Inflammatory macrophage (primary cell): ENCODE measurements around the gene FBXO7.
"Not testable (repeated sequence)": the region's sequence is repeated elsewhere in the genome, so short reads cannot be mapped to it uniquely, and the experiment has no call there.

Experiments used
- DNase-seq, 2 donors: peaks; one replicate each; pipeline ENCODE4 v3.0.0-alpha.2; 2020 to 2022
- total RNA-seq, 18 experiments: gene quantifications; one replicate each; lab custom pipeline; 2026; ENCODE audit warnings: mixed read lengths in 6 of 18, inconsistent platforms in 2 of 18; lab: John Stamatoyannopoulos, UW

FBXO7 gene
- 98.7 to 168 (median 126) reads per million in 18 experiments for total RNA-seq

DNA sequence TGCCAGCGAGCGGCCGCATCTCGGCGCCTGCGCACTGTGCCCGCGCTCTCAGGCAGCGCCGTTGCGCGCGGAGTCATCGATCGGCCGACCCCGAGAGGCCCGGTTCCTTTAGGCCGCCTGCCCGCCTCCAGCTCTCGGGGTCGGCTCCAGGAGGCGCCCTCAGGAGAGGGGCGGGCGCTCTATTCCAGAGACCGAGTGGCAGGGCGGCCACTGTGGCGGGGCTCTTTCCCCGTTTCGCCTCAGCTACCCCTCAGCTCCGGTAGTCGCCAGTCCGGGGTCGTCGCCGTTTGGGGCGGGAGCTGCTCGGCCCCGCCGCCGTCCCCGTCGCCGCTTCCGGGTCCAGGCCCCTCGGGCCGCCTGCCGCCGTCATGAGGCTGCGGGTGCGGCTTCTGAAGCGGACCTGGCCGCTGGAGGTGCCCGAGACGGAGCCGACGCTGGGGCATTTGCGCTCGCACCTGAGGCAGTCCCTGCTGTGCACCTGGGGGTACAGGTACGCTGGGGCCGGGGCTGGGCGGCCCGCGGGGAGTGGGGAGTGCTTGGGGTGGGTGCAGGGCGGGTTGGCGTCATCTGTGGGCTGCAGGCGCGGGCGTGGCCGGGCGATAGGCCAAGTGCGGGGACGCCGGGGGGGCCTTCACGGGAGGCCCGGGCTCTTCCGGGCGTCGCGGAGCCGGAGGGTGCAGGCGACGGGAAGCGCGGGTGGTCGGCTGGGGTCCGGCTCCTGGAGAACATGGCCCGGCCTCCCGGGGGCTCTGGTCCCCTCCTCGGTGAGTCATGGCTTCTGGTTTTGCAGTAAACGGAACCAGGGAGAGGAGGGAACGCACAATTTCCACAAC, at the start of gene FBXO7:
Gene FBXO7 (plus strand): TSS at position 177 of the 833 bp plus-strand sequence. CDS start 192 bp downstream, at position 369.
- peak; percentile 88 to 94 for DNase-seq

DNA sequence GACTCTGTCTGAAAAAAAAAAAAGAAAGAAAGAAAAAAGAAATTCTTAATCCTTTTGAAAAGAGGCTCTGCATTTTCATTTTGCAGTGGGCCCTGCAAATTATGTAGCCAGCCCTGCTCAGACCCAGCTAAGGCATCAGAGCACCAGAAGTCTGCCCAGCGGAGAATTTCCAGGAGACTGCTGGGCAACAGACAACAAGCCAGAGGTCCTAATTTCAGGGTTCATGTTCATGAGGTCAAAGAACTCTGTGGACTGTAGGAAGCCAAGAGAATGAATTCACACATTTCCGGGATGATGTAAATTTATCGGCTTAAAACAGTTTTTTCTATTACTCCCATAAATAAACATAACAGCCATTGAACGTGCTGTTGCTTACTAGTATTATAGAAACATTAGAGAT, 47.7 kb upstream of the FBXO7 start:
- no peak for DNase-seq

DNA sequence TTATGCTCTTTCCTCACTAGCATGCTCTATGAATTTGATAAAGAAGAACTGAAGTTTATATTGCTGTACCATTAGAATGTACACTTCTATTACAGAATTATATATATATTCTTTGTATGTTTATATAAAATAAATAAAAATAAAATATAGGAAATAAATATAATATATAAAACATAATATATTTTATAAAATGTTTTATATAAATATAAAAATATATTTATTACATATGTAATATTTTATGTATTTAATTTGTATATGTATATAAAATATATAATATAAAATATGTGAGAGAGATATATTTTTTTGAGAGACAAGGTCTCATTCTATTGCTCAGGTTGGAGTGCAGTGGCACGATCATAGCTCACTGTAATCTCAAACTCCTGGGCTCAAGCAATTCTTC, 44.3 kb upstream of the FBXO7 start:
- DNase-seq = no peak

DNA sequence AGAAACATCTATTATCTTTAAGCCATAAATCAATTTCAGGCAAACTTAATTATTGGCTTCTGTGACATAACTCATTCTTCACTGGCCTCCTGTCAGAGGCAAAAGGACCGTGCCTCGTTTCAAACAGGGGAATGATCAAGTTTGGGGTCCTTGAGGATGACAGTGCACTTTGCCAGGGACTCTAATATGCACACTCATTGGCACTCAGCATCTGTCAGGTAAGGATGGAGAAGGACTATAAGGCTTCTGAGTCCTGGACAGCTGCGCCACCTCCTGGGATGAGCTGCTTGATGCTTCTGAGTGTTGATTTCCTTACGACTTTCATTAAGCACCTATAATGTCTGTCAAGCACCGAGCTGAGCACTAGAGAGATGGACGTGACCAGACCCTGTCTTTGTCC, 30.5 kb upstream of the FBXO7 start:
- no peak for DNase-seq

DNA sequence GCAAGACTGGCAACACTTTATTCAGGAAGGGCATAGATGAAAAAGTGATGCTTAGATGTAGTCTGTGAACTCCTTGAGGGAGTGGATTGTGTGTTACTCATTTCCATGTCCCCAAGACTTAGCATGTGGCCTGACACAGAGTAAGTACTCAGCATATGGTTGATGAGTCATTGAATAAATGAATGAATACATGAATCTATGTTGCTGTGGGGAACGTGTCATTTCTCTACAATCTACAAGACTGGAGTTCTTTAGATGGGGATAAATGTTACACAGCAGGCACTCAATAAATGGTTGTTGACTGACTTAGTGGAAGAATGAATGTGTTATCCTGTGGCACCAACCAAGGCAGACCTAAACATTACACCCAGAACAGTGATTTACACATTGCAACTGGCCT, 28.3 kb upstream of the FBXO7 start:
- no peak for DNase-seq

DNA sequence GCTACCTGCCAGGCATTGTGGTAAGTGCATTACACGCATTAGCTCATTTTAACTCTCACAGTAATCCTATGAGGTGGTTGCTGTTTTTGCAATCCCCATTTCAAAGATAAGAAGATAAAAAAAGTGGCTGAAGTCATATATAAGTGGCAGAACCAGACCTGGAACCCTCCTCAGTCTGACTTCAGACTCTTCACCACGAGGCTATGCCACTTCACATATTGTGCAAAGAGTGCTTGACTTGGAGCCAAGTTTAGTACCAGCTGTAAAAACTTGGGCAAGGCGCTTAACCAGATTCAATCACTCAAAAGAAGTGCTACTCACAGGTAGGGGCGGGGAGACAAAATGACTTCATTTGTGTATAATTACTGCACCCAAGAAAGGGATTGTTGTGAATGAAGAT, 25.6 kb upstream of the FBXO7 start:
- DNase-seq = no peak

DNA sequence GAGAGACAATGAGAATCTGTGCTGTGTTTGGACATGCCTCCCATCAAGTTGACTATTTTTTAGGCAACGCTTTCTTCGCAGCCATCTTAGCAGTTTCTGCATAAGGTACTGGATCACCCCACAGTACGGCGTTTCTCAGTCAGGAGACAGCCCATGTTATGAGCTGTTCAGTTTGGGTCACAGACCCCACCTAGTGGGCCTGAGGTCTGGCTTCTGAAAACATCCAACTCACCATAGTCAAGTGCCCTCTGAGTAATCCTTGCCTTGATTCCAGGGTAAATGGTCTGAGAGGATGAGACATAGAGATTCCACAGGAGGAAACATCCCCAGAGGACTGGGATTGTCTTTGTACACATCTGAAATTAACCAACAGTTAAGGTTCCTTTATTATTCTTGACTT, 17.6 kb upstream of the FBXO7 start:
- no peak for DNase-seq

DNA sequence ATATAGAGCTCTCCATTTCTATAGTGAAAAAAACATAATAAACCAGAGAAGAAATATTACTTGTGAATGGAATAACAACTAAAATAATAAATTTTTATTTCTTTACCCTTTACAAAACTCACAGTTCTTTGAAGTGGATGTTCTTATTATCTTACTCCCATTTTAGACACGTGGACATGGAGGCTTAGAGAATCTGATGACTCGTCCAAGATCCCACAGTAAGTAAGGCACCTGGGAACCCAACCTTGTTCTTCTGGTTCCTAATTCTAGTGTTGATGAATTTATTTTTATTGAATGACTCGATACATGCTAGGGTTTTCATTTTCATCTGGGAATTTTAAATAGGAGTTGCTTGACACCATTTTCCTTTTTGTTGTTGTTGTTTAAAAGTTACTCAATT, 12.2 kb upstream of the FBXO7 start:
- no peak for DNase-seq

DNA sequence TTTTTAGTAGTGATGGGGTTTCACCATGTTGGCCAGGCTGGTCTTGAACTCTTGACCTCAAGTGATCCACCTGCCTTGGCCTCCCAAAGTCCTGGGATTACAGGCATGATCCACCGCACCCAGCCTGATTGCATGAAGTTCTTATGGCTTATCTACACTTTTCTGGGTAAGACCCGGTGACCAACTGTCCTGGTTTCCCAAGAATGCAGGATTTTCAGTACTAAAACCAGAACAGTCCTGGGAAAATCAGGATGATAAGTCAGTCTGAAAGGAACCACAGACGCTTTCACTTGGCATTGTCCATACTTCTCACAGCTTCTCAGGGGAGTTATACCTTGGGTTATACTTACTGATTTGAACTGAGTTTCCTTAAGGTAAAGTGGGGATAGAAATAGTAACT, 8.9 kb upstream of the FBXO7 start:
- DNase-seq = no peak

DNA sequence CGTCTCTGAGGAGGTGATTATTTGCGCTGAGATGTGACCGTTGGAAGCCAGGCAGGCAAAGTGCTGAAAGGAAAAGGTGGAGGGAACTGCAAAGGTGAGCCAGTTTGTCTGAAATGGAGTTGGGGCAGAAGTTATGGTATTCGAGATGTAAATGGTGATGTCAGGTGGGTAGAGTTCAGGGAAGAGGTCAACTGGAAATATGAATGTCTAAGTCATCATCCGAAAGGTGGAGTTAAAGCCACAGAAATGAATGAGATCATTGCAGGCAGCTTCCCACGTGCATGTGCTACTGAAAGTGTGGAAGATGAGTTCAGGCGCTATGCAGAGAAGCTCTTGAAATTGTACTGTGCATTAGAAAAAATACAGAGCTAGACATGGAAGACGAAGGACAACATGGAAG, 8.1 kb upstream of the FBXO7 start:
- DNase-seq = no peak

DNA sequence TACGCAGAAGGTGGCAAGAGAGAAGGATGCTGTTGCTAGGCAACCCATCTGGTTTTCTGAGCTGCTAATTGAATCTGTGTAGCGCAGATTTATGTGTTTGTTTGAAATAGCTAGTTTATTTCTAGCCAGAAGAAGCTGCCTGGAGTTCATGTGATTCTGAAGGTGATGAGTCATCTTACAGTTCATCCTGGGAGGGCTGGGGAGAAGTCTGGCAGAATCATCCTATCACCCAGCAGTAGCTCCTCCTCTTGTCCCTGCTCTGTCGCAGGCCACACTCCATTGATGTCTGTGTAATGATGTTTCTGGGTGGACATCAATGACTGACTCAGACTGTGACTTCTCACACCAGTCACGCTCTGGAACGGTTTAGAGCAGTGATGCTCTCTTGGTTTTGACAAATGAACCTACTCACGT, 4.8 kb upstream of the FBXO7 start:
- peak; percentile 14 to 51 for DNase-seq

DNA sequence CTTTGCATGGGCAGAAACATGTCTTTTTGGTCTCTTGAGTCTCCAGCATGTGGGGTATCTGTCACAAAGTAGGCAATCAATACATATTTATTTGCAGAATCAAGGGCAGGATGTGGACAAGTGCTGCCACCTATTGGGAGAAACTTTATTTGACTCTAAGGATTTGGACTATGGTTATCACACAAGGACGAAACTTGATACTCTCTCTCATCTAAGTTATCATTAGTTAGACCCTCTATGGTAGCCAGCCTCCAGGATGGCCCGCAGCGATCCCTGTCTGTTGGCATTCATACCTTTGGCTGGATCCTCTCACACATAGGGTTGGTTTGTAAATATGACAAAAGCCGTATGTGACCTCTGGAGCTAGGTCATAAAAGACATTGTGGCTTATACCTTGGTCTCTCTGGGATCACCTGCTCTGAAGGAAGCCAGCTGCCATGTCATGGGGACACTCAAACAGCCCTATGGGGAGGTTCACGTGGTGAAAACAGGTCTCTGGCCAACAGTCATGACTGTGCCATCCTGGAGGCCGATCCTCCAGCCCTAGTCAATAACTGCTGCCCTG, 1.1 kb upstream of the FBXO7 start:
- peak; percentile 47 to 65 for DNase-seq

DNA sequence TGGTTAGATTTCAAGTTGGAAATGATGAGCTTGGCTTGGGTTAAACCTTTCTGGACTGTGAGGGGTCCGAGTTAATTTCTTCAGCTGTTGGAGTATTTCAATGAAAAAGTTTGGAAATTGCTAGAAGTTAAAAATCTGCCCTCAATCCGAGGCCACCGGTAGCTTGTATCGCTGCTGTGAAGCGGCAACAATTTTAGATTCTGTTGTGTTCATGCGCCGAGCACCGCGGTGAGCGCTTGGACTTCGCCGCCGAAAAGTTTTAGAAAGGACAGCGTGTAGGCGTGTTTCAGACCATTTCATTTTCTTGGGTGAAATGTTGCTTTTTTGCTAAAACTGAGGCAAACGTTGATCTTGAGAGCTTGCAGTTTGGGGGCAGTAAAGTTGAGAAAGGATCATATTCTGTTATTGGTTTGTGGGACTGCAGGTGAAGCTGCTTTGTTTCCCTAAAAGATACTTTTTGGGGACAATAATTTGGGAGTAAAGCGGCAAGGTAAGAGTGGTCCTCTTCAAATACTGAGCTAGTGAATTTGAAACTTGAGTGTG, 928 bp downstream of the FBXO7 start:
- peak in 1 of 2 donors; percentile 35 for DNase-seq

DNA sequence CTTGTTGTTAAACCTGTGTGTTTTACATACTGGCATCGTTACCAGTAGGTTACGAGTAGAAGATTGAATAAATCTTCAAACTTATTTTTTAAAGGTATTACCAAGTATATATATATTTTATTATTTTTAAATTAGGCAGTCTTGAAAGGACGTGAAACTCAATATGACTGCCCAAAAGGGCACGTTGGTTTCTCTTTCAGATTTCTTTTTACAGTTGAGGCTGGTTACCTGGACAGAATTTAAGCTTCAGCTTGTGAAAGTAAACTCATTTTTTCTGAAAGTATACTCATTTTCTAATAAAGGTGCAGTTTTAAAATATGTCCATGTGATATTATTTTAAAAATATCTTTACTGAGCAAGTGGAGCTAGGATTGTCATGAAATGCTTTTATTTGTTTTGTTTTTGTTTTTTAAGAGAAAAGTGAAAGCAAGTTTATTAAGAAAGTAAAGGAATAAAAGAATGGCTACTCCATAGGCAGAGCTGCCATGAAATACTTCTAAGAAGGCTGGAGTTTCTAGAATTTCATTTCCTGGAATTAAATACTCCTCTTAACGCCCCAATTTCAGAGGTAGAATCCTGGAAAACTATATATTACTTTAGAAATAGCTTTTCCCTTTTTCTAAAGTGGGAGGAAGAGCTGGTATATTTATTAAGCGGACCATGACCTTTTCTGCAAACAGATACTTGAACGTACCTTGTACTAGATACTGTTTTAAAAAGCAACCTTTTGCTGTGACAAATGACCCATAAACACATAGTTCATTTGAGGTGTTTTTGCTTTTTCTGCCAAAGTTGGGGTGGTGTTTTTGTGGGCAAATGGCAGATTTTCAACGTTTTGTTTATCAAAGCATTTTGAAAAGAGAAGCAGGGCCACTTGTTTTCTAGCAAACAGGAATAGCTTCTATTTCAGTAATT, 1.9 kb downstream of the FBXO7 start:
- DNase-seq = no peak

DNA sequence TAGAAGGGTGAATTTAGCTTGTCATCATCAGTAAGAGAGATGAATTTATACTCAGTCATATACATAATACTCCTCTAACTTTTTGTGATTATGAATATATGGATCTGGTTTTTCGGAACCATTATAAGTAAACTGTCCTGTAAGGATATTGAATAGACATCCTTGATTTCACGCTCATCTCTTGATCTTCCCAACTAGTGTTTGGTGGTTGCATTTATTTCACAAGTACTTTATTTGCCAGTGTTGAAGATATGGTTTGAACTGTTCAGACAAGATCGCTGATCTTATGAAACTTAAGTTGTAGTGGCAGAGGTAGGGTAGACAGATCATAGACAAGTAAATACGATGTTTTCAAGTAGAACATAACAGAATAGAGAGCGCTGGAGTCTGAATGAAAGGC, 3.0 kb downstream of the FBXO7 start:
- no peak for DNase-seq

DNA sequence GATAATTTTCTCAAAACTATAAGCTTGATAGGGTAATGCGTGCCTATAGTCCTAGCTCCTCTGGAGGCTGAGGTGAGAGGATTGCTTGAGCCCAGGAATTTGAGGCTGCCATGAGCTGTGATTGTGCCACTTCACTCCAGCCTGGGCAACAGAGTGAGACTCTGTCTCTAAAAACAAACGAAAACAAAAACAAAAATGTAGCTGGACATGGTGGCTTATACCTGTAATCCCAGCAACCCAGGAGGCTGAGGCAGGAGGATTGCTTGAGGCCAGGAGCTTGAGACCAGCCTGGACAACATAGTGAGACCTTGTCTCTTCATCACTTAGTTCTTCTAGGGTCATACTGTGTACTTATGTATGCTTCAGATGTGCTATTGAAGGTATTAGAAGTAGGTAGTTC, 3.9 kb downstream of the FBXO7 start:
- DNase-seq = not testable (repeated sequence)

DNA sequence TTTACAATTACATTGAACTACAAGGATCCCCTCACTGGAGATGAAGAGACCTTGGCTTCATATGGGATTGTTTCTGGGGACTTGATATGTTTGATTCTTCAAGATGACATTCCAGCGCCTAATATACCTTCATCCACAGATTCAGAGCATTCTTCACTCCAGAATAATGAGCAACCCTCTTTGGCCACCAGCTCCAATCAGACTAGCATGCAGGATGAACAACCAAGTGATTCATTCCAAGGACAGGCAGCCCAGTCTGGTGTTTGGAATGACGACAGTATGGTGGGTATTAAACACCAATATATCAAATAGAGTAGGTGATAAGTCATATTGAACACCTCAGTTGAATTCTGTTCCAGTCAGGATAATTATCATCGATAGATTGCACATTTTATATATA, 4.4 kb downstream of the FBXO7 start:
- no peak for DNase-seq

DNA sequence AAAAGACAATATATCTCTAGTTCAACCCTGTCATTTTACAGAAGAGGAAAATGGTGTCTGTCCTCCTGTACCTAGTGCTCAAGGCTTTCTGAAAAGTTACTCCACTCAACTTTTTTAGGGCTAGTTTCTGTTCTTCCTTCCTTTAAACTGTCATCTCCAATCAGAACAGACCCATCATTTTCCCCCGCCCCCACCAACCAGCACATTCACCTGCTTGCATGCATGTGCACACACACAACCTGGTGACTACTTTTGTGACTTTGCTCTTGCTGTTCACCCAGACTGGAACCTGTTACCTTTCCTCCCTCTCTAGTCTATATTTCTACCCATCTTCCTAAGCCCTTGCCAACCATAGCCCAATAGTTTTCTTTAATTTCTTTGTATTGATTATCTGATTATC, 5.6 kb downstream of the FBXO7 start:
- DNase-seq = no peak

DNA sequence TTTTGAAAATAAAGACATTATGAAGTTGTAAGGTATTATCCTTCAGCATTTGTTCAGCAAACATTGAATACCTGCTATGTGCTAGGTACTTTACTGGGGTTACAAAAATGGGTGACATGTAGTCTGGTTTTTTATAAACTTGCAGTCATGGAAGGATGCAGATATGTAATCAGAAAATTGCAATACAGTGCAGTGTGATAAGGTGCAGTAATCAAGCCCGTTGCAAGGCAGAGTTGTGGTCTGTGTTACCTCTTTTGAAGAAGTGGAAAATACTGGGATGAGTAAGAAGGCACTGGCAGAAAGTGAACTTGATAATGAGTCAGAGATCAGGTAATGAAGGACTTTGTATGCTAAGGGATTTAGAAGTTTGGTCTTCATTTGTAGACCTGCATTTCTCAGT, 8.1 kb downstream of the FBXO7 start:
- DNase-seq = no peak

DNA sequence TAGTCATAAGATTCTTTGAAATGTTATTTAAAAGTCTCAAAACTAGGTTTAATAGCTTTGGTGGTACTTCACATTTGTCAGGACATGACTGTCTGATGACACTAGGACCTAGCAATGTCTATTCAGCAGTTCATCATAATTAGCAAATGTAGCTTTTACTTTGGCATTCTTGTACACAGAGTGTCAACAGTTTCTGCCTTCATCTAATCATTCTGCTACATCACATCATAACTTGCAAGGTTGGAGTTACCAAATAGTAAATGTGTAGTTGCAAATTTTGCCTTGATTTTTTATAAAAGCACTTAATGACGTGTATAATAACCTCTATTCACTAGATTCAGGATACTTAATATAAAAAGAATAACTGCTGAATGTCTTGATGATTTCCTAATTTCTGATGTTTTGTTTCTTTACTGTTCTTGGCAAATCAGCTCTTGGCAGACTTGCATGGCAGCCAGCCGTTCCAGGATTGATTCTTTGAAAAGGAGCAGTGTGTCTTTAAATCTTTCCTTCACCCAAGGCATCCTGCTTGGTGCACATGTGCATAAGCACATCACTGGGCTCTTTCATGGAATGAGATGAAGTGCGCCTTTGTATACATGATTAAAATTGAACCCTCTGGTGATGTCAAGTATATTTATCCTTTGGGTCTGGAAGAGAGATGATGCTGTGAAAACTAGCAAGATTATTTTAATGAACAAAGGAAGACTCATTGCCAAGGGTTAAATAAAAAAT, 12.2 kb downstream of the FBXO7 start:
- DNase-seq = no peak

DNA sequence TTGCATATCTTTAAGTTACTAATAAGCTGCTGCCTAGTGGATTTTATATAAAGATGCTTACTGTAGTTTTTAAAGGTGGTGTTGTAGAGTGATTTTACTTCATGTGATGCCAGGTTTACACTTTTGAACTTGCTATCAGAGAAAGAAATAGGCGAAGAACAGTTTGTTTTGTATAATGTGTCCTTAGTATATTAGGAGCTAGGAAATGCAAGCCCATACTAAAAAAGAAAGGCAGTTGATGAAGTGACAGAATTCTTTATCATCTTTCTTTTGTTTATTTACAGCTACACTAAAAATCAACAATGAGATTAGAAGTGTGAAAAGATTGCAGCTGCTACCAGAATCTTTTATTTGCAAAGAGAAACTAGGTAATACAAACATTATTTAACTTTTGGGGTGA, 12.8 kb downstream of the FBXO7 start:
- no peak for DNase-seq

DNA sequence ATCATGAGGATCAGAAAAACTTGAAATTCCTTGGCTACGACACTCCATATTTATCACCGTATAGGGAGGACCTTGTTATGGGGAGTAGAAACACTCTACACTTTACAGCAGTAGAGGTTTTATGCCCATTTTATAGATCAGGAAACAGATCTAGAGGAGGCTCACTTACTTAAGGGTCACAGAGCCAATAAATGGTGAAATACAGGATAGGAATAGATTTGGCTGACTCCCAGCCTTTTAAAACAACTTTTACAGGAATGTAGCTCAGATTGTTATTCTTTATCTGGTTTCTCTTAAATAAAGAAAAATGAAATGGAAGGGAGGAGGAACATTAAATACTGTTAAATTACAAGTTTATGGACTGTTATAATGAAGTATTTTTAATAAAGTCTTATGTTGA, 14.8 kb downstream of the FBXO7 start:
- DNase-seq = no peak
